DOHH2 (cell line): ENCODE data around the gene ZCCHC13.

Experiments used
- H3F3A ChIP-seq: fragments of 200-600 bp; sonication (generic), shearing (Covaris generic); 2 replicates; pipeline ENCODE4 v1.6.0; 2016; ENCODE audit warnings: antibody characterized with exemption, mild to moderate bottlenecking; ENCODE audit not compliant: control insufficient read depth, insufficient read depth
- H3K27ac ChIP-seq: fragments of 200-600 bp; sonication (generic); 2 replicates; pipeline ENCODE4 v1.5.1; 2014; ENCODE audit warnings: low read depth, mild to moderate bottlenecking, low read length, moderate library complexity
- H3K27me3 ChIP-seq: fragments of 200-600 bp; sonication (generic); 2 replicates; pipeline ENCODE4 v1.6.1; 2014; ENCODE audit warnings: mild to moderate bottlenecking, low read length, mixed read lengths; ENCODE audit not compliant: control insufficient read depth
- H3K36me3 ChIP-seq: fragments of 200-600 bp; sonication (generic); 2 replicates; pipeline ENCODE4 v1.6.1; 2014; ENCODE audit warnings: mild to moderate bottlenecking, low read length, moderate library complexity, mixed read lengths; ENCODE audit not compliant: control insufficient read depth
- H3K4me1 ChIP-seq: fragments of 200-600 bp; sonication (generic); 2 replicates; pipeline ENCODE4 v1.6.1; 2014; ENCODE audit warnings: mild to moderate bottlenecking, low read length, mixed read lengths; ENCODE audit not compliant: control insufficient read depth
- H3K4me2 ChIP-seq: fragments of 200-600 bp; sonication (generic); 2 replicates; pipeline ENCODE4 v1.6.0; 2014; ENCODE audit warnings: mild to moderate bottlenecking, low read length, moderate library complexity
- H3K4me3 ChIP-seq: fragments of 200-600 bp; sonication (generic); 2 replicates; pipeline ENCODE4 v1.5.1; 2014; ENCODE audit warnings: mild to moderate bottlenecking, low read length, mixed read lengths
- H3K79me2 ChIP-seq: fragments of 200-600 bp; sonication (generic); 2 replicates; pipeline ENCODE4 v1.6.1; 2014; ENCODE audit warnings: mild to moderate bottlenecking, low read length, mixed read lengths; ENCODE audit not compliant: control insufficient read depth
- H3K9me2 ChIP-seq: fragments of 200-600 bp; sonication (generic); replicated peaks from 2 replicates; pipeline ENCODE4 v1.6.1; 2014; ENCODE audit warnings: mild to moderate bottlenecking, low read length, mixed read lengths; ENCODE audit not compliant: control insufficient read depth
- H3K9me3 ChIP-seq: fragments of 200-600 bp; sonication (generic); 2 replicates; pipeline ENCODE4 v1.6.1; 2014; ENCODE audit warnings: antibody characterized with exemption, low read length, mixed read lengths; ENCODE audit not compliant: control insufficient read depth, insufficient read depth
- H4K20me1 ChIP-seq: fragments of 200-600 bp; sonication (generic); 2 replicates; pipeline ENCODE4 v1.6.0; 2014; ENCODE audit warnings: low read depth, mild to moderate bottlenecking, antibody characterized with exemption, low read length, moderate library complexity; ENCODE audit not compliant: control insufficient read depth, insufficient read depth
- CTCF ChIP-seq: fragments of 200-600 bp; sonication (generic); IDR thresholded peaks from one replicate; pipeline ENCODE4 v1.5.1; 2014; ENCODE audit warnings: antibody characterized with exemption, mild to moderate bottlenecking, low read depth, low read length; ENCODE audit not compliant: poor library complexity, severe bottlenecking
- EZH2phosphoT487 ChIP-seq: fragments of 200-600 bp; sonication (generic); IDR thresholded peaks from 2 replicates; pipeline ENCODE4 v1.6.1; 2017; ENCODE audit warnings: borderline replicate concordance, mild to moderate bottlenecking, antibody characterized with exemption, low read length, moderate library complexity, mixed read lengths

The ZCCHC13 gene

DNA sequence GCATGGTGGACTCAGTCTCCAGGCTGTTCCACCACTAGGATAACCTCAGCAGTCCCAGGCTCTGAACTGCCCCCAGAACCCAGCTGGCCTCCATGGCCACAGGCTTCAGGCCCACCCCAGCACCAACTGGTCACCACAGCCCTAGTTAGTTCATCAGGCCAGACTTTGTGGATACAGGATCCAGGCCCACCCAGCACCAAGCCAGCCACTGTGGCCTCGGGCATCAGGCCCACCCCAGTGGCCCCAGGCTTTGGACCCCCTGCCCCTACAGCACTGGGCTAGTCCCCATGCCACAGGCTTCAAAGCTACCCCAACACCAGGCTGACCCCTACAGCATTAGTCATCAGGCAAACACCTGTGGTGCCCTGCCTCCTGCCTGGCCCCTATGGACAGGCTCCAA lies 50.0 kb downstream of the ZCCHC13 start:
- no peaks in the 10 kb centered on the region for H3K36me3 ChIP-seq
- H3K4me2 ChIP-seq = no peak overlapping the region
- H3K4me3 ChIP-seq = no peak overlapping the region
- H3K79me2 ChIP-seq = no peaks in the 10 kb centered on the region
- H3F3A ChIP-seq = no peaks in the 10 kb centered on the region
- H3K27ac ChIP-seq = no peak overlapping the region
- no peaks in the 10 kb centered on the region for H4K20me1 ChIP-seq
- H3K27me3 ChIP-seq = no peaks in the 10 kb centered on the region
- no peaks in the 10 kb centered on the region for H3K9me2 ChIP-seq
- no peak for TF ChIP-seq CTCF
- no peak for TF ChIP-seq EZH2phosphoT487
- H3K4me1 ChIP-seq = no peaks in the 10 kb centered on the region
- no peaks in the 10 kb centered on the region for H3K9me3 ChIP-seq
